ENCODE results near the gene ELF1.
"Not testable (repeated sequence)": the region's sequence is repeated elsewhere in the genome, so short reads cannot be mapped to it uniquely, and the experiment has no call there.

ELF1 gene

DNA sequence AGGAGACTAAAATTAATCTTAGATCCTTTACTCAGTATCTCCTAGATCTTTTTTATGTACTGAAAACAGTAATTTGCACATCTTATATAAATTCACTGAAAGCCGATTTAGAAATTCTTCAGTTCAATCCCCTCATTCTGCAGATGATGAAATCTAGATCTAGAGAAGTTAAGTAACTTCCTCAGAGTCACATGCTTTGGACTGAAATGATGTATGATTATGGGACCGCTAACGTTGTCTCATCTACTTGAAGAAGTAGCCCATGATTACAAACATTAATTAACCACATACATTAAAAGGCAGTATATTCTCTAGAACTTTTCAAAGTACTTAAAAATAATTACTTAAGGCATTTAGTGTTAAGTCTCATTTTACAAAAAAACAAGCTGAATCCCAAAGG is 37.8 kb downstream of the ELF1 start:
- peak; percentile 53 for DNase-seq

DNA sequence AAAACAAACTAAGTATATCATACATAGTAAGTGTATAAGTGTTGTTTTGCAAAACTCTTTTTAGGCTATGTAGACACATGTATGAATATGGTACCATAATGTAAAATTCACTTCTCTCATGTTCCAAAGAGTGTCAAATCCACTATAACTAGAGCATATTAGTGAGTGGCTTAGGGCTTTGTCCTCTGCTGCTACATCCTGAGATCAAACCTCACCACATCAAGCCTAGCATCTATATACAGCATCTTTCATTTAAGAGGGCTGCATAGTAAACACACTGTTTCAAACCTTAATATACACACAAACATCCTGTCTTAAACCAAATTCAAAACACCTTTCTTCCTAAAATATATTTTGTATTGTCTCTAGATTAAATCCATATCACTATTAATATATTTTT is 38.7 kb downstream of the ELF1 start:
- DNase-seq = peak; percentile 51

DNA sequence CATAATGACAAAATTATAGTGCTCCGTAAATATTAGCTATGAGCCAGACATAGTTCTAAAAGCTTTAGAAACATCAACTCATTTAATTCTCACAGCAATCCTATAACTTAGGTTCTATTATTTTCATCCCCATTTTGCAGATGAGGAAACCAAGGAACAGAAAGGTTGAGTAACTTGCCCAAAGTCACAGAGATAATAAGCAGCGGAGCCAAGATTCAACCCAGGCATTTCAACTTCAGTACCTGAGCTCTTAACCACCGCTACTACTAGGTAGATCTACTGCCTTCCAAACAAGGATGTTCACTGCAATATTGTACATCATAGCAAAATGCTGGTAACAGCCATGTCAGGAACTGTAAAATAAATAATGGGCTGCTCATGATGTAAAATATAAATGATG is 39.9 kb downstream of the ELF1 start:
- DNase-seq = no peak

DNA sequence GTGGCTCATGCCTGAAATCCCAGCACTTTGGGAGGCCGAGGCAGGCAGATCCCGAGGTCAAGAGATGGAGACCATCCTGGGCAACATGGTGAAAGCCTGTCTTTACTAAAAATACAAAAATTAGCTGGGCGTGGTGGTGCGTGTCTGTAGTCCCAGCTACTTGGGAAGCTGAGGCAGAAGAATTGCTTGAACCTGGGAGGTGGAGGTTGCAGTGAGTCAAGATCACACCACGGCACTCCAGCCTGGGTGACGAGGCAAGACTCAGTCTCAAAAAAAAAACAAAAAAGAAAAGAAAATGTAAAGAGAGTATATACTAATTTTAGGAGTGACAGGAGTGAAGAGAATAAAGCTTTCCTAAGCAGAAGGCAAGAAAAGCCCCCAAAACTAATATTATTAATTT is 41.0 kb downstream of the ELF1 start:
- DNase-seq = not testable (repeated sequence)

DNA sequence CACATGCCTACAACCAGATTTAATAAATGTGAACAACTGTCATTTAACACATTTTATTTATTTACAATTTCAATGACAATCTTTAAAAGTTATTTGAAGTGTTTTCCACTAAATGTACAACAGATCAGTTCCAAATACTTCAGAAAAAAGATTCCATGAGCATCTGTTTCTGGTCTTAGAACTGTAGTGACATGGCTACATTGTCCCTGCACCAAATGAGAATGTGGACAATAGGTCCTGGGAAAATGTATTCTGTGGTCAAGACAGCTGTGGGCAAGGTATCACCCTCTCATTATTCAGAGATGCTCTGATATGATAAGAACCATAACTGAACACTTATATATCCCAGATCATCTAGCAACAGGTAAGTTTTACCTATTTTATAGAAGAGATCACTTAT is 43.7 kb downstream of the ELF1 start:
- DNase-seq = no peak

DNA sequence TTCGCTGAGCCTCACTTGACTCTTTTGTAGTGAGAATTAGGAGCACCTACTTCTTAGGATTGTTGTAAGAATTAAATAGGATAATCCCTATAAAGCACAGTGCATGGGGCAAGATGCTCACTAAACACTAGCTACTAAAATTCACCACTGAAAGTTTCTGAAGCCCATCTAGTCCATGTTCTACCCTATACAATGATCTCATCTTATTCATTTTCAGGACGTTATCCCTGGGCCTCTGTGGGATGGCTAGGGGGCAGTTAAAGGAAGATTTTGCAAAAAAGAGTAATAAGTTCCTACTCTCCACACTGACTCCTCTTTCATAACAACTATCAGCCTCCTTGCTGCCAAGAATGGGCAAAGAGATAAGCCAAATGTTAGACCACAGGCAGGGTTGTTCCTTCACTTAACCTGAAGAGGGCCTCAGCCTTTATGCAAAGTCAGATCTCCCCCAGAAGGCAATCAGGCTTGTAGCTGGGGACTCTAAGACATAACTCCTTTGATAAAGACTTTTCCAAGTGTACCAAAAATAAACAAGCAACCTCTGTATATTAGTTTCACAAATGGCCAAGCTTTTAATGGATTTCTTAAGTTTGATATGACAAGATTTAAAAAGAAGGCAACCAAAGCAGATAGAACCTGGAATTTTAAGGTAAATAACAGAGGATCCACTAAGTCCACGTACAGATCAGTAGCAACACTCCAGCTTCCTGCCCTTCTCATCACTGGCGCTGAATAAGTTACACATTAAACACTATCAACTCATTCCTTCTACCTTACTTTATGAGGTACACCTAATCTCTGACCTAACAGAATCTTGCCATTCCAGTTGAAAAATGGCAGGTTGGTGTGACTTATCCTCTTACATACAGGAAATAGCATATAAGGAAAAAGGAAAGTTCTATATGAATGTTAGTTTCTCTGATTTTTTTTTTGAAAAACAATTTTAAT is 44.4 kb downstream of the ELF1 start:
- DNase-seq = peak; percentile 62

DNA sequence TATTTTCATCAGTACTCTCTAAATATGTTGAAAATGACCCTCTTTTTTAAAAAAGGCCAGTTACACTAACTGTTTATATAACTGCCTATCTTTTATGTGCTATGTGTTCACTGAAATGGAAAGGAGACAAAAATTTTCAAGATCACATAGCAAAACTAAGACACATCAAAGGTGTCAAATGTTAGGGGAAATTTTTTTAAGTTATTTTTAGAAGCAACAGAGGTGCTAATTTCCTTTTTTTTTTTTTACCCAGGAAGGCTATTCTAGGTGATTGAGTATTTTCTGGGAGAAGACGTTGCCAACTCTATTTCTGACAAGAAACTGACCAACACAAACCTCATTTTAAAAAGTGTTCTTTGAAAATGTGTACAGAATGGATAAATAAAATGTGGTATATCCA is 45.7 kb downstream of the ELF1 start:
- no peak for DNase-seq

DNA sequence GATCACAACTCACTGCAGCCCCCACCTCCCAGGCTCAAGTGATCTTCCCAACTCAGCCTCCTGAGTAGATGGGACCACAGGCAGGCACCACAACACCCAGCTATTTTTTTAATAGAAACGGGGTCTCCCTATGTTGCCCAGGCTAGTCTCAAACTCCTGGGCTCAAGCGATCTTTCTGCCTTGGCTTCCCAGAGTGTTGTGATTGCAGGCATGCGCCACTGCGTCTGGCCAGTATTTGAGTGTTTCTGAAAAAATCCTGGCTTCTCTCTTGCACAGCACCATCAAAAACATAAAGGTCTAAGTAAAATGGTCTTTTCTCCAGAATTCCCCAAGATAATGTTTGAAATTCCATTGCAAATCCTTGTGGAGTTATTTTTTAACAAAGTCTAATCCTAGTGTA is 47.8 kb downstream of the ELF1 start:
- no peak for DNase-seq

DNA sequence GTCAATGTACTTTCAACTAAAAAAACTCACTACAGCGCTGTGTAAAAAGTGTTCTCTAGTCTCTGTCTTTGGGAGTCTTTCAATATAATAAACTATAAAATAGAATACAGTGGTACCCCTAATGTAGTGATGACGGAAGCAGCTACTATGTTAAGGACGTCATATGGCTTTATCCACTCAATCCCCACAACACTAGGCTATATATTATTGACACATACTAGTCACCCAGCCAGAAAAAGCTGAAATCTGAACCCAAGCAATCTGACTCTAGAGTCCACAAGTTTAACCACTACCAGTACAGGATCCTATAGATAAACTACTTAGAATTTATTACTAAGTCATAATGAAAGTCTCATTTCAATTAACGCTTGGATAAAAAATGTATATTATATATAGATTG is 48.3 kb downstream of the ELF1 start:
- DNase-seq = no peak

DNA sequence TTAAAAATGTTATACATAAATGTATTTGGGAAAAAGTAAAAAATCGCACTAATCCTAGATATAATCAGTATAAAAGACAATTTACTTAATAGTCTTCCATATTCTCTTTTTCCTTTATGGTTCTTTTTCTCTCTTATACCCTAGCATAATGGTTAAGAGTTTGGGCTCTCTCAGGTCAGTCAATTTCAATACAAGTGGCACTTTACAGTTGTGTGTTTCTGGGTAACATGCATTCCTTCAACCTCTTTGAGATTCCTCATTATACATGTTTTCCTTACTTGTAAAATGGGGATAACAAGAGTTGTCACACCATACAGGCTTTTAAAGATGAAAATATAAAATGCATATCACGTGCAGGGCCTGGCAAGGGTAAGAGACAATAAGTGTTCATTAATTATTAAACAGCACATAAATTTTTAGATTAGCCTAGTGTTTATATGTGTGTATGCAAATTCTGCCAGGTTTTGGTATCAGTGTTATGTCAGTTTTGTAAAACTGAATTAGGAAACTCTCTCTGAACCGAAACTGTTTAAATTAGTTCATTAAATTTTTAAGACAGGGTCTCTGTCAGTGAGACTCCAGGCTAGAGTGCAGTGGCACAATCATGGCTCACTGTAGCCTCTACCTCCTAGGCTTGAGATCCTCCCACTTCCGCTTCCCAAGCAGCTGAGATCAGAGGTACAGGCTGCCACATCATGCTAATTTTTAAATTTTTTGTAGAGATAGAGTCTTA is 49.8 kb downstream of the ELF1 start:
- DNase-seq = peak; percentile 43

DNA sequence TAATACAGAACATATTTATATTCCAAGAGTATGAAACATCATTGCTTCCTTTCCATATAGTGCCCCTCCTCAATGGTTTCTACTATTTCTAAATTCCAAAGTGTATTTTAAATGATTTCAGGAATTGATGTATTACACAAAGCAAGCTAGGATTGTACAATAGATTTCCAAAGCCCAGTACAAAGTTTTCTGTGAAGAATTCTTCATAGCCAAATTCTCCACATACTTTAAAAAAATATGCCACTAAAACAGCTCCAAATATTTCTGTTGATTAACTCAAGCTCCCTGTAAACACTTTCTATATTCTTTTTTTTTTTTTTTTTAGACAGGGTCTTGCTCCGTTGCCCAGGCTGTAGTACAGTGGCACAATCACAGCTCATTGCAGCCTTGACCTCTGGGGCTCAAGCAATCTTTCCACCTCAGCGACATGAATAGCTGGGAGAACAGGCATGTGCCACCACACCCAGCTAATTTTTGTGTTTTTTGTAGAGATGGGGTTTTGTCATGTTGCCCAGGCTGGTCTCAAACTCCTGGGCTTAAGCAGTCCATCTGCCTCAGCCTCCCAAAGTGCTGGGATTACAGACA is 50.6 kb downstream of the ELF1 start:
- DNase-seq = no peak

DNA sequence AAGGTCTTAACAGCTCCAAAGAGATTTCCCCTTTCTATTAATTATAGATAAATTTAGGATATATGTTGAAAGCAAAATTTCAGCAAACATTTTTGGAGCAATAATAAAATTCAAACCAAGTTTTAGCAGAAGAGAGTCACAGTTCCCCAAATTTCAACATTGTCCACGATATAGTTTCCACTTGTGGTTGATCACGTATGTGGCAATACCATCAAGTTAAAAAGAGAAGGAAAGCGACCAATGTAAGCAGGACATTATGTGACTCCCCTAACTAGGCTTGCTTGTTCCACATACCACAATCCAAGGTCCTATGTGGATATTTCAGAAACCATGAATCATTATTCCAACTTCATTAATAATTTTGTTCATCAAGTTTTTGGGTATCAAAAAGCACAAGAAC is 52.8 kb downstream of the ELF1 start:
- DNase-seq = no peak

DNA sequence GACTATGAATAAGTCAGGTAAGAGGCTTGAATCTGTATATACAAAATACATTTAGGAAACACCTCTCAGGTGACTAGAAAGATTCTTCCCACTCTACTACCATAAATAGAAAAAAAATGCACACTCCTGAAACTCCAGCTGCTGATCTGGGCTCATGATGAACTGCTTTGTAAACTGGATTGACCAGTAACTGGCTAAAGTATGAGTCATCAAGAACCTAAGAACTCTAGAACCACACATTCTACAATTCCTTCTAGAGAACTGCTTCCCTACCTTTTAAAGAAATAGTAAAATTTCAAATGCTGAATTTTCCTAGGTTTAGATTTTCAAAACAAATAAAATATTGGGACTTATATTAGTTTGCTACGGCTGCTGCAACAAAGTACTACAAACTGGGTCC is 55.2 kb downstream of the ELF1 start:
- DNase-seq = no peak

DNA sequence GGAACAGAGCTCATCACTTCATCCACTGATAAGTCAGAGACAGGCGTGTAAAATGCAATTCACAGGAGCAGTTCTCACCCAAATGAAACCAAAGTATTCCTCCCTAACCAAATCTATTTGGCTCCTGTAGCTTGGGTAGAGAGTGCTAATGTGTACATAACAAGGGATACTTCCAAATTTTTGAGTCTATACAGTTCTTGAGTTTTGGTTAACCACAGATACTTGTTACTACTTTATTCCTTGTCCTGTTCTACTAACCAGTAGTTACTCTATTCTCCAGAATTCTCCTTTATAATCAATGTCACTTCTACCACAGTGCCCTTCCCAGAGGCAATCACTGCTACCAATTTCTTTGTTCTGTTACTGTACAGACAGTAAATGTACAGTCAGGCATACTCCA is 57.3 kb downstream of the ELF1 start:
- no peak for DNase-seq

DNA sequence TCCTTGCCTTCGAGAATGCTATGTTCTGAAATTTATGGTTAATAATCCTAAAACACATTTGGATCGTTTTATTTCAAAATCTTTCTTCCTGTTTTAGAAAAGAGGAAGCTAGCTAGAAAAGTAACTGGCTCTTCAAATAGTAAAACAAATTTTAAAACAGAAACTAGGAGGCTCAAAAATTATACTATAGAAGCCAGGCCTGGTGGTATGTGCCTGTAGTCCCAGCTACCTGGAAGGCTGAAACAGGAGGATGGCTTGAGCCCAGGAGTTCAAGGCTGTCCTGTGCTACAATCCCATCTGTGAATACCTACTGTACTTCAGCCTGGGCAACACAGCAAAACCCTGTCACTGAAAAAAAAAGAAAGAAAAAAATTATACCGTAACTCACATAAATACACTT is 57.9 kb downstream of the ELF1 start:
- no peak for DNase-seq

DNA sequence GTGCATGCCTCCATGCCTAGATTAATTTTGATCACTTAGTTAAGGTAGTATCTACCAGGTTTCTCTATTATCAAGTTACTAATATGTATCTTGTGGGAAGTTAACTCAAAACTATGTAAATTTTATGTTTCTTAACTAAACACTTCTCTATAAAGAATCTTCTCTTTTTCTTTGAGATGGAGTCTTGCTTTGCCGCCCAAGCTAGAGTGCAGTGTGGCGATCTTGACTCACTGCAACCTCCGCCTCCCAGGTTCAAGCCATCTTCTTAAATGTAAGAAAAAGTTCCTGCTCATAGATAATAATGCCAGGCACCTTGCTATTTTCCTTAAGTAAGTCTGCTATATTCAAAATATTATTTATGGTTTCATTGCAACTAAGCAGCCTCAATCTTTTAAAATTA is 58.4 kb downstream of the ELF1 start:
- no peak for DNase-seq

DNA sequence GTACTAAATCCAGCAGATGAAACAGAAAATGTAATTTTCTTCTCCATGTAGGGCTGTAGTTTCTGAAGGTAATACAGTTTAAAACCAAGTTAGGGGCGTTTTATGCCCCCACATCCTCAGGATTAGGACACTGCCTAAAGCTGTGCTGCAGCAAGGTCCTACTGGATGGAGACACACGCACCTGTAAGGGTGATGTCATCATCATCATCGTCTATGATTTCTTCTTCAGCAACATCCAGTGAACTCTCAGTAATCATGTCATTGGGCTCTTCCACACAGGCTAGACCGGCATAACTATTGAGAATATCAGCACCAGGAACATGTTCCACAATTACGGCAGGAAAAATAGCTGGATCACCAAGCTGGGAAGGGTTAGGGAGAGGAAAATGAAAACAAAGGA is 60.5 kb downstream of the ELF1 start:
- DNase-seq = no peak

DNA sequence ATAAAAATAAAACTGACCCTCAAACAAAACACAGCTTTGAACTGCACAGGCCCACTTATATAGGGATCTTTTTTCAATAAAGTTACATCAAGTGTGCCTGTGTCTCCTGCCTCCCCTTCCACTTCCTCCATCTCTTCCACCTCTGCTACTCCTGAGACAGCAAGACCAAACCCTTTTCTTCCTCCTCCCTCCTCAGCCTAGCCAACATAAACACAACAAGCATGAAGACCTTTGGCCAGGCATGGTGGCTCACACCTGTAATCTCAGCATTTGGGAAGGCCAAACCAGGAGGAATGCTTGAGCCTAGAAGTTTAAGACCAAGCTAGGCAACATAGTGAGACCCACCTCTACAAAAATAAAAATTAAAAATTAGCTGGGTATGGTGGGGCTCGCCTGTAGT is 72.6 kb downstream of the ELF1 start:
- DNase-seq = no peak

DNA sequence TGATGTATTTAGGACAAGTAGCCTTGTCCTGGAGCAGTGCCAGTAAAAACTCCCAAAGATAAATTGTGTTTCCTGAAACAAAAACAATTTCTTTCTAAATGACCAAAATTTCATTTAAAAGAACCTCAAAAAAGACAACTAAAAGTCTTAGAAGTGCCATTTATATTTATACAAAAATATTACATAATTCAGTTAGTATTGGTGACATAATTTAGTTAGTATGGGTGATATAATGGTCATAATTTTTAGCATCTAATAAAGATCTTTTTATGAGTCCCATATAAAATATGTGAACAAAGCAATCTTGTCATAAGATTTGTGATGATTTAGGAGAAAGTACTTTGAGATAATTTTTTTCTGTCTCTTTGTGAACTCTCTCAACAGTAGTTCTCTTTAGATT is 76.0 kb downstream of the ELF1 start:
- no peak for DNase-seq

DNA sequence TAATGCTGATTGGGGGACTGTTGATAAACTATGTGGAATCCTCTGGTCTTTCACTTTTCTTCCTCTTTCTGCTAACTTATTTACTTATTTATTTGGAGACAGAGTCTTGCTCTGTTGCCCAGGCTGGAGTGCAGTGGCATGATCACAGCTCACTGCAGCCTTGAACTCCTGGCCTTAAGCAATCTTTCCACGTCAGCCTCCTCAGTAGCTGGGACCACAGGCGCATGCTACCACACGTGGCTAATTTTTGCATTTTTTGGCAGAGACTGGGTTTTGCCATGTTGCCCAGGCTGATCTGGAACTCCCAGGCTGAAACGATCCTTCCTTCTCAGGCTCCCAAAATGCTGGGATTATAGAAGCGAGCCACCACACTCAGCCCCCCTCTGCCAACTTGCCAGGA is 77.5 kb downstream of the ELF1 start:
- DNase-seq = no peak

DNA sequence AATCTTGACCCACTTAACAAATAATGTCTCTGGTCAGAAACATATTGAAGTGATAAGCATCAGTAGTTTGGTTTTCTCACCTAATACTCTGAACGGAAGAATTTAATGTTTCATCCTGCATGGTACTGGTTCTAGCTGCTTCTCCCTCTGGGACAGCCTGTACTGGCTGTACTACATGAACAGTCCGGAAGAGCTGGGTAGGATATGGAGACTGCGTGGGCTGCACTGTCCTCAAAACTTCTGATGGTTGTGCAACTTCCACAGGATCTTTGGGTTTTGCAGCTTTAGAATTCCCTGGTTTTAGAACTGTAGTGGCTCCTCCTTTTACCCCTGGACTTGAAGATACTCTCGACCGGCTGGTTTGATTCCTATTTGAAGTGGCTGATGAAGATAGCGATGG is 78.3 kb downstream of the ELF1 start:
- no peak for DNase-seq

DNA sequence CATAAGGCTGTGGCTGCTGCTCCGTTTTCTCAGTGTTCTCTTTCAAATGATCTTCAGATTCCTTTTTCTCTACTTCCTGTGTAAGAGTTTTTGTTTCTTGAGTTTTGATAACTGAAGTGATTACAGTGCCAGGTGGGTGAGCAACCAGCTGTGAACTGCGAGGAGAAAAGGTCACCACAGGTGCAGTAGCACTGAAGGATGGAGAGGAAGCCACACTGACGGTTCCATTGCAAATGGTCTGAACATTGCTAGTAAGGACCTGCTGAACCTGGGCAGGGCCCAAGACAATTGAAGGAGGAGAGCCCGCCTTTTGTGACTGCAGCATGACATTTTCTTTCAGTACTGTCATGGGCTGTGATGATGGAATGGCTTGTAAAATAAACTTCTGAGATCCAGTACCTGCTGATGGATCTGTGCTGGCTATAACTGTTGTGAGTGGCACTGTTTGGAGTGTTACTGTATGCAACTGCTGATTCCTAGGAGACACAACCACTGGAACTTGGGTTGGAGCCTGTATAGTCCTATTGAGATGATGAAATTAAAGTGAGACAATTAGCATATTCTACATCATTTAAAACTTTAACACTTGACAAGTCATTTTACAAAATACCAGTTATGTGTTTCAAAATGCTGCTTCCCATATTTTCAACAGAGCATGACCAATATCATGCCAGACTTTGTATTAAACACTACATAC is 85.5 kb downstream of the ELF1 start:
- no peak for DNase-seq

DNA sequence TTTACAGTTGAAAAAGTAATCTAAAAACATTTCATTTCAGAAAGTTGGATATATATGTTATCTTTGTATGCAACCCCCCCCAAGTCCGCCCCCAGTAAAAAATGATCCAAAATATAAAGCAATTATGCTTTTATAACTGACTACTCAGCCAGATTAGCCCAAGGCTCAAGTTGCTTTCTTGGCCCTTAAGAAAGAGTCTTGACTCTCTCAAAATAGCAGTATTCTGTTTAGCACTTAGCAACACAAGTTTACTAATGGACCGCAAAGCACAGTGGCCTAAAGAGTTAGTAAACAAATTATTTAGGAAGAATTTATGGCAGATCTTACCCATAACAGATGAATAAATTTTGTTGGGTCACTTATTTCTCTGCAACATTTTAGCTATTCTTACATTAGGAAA is 86.9 kb downstream of the ELF1 start:
- DNase-seq = no peak

Measured in CD4-positive, alpha-beta T cell treated with Interleukin-4 for 4 hours (primary cell).